Measurements from ENCODE around the gene LMAN1L. TPM values are rescaled to one million over a fixed set of nuclear protein-coding genes. Genes with fewer than 3 reads are reported as not detected.
A peak's percentile ranks its signal among the peaks of the same experiment; 100 is the strongest.

LMAN1L gene
- total RNA-seq, 1 donor from 2014 or later: 2.2 TPM

DNA sequence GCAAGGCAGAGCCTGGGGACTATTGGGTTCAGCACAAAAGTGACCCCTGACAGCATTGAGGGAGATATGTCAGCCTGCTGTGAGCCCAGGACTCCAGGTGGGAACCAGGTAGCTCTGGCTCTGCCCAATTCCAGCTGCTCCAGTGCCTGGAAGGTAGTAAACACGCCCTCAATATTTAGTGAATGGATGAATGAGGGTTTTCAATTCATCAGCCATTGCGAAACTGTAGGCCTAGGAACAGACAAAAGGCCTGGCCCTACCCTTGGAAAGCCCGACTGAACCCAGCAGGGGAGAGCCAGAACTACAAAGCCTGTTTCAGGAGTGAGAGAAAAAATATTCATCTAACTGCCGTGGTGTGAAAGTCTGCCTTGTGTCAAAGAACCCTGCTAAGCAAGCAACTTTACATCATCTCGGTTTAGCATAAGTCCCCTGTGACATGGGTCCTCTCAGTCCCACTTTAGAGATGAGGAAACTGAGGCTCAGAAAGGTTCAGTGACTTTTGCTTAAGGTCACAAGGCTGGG lies 38.8 kb upstream of the LMAN1L start:
- H3K4me1 Mint-ChIP-seq: peaks cover 83% of the 10 kb centered on the region
- H3K4me3 Mint-ChIP-seq: peak overlapping the region; percentile 29
- TF ChIP-seq, protein P1, sequence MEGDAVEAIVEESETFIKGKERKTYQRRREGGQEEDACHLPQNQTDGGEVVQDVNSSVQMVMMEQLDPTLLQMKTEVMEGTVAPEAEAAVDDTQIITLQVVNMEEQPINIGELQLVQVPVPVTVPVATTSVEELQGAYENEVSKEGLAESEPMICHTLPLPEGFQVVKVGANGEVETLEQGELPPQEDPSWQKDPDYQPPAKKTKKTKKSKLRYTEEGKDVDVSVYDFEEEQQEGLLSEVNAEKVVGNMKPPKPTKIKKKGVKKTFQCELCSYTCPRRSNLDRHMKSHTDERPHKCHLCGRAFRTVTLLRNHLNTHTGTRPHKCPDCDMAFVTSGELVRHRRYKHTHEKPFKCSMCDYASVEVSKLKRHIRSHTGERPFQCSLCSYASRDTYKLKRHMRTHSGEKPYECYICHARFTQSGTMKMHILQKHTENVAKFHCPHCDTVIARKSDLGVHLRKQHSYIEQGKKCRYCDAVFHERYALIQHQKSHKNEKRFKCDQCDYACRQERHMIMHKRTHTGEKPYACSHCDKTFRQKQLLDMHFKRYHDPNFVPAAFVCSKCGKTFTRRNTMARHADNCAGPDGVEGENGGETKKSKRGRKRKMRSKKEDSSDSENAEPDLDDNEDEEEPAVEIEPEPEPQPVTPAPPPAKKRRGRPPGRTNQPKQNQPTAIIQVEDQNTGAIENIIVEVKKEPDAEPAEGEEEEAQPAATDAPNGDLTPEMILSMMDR (IDR thresholded peaks at IDR 0.05): no peak
- CTCF ChIA-PET: interaction anchor here (7.7 to 18.7 kb wide), 3 partner anchors 8 to 140 kb away, joined by 132 to 1146 read pairs (median 200); partner anchors contain the start of gene CSK
- H3K27me3 Mint-ChIP-seq: no peaks in the 10 kb centered on the region
- no peaks in the 10 kb centered on the region for H3K9me3 Mint-ChIP-seq
- H3K27ac Mint-ChIP-seq: peak overlapping the region; percentile 96
- no peaks in the 10 kb centered on the region for H3K36me3 Mint-ChIP-seq (ENCODE audit: low read depth)
- ATAC-seq (ENCODE audit: low read depth) (no peak), DNase-seq (no peak)
- POLR2A ChIA-PET: interaction anchor here (0.6 to 25.0 kb wide), 4 partner anchors 19 to 164 kb away, joined by 3 to 2569 read pairs (median 4); partner anchors contain the start of genes COX5A and CSK
- intact Hi-C loops (cut with micrococcal nuclease): no loop called here

GRCh38 chr15:74775132-74775562 lies 37.5 kb upstream of the LMAN1L start:
- no peaks in the 10 kb centered on the region for H3K27me3 Mint-ChIP-seq
- TF ChIP-seq, protein P1 (IDR thresholded peaks at IDR 0.05): no peak
- no peak for ATAC-seq (ENCODE audit: low read depth)
- no peak for DNase-seq
- no peaks in the 10 kb centered on the region for H3K9me3 Mint-ChIP-seq
- peak overlapping the region; percentile 66 for H3K4me3 Mint-ChIP-seq
- intact Hi-C loops (cut with micrococcal nuclease): loop anchor here (5.0 kb wide), 1 partner anchor 232 kb away; no protein-coding TSS in a partner anchor
- ChIA-PET CTCF (interaction anchor here (0.7 to 18.7 kb wide), 3 partner anchors 7 to 616 kb away, joined by 4 to 1146 read pairs (median 132); partner anchors contain the start of gene CSK), POLR2A (interaction anchor here (1.4 to 25.0 kb wide), 2 partner anchors 18 to 46 kb away, joined by 6 to 2569 read pairs; partner anchors contain the start of gene CSK)
- H3K36me3 Mint-ChIP-seq (ENCODE audit: low read depth): no peaks in the 10 kb centered on the region
- H3K27ac Mint-ChIP-seq: peak overlapping the region; percentile 96
- H3K4me1 Mint-ChIP-seq: peaks cover 95% of the 10 kb centered on the region

GRCh38 chr15:74775894-74776293 lies 36.7 kb upstream of the LMAN1L start:
- CTCF ChIA-PET: interaction anchor here (7.7 to 18.7 kb wide), 2 partner anchors 6 to 23 kb away, joined by 132 to 1146 read pairs; partner anchors contain the start of gene CSK
- peaks cover 100% of the 10 kb centered on the region for H3K4me1 Mint-ChIP-seq
- peak overlapping the region; percentile 96 for H3K27ac Mint-ChIP-seq
- H3K36me3 Mint-ChIP-seq (ENCODE audit: low read depth): peaks cover 2% of the 10 kb centered on the region
- no peaks in the 10 kb centered on the region for H3K9me3 Mint-ChIP-seq
- ATAC-seq (ENCODE audit: low read depth) (no peak), DNase-seq (no peak)
- no peaks in the 10 kb centered on the region for H3K27me3 Mint-ChIP-seq
- POLR2A ChIA-PET: interaction anchor here (0.5 to 25.0 kb wide), 5 partner anchors 17 to 676 kb away, joined by 3 to 2569 read pairs (median 8); partner anchors contain the start of genes CLK3, CSK, FAM219B and SIN3A
- H3K4me3 Mint-ChIP-seq: peak overlapping the region; percentile 28
- TF ChIP-seq, protein P1 (IDR thresholded peaks at IDR 0.05): no peak
- intact Hi-C loops (cut with micrococcal nuclease): loop anchor here (5.0 kb wide), 1 partner anchor 231 kb away; no protein-coding TSS in a partner anchor

- Mint-ChIP-seq H3K27me3 (no peaks in the 10 kb centered on the region), H3K4me1 (peaks cover 95% of the 10 kb centered on the region), H3K9me3 (no peaks in the 10 kb centered on the region), H3K36me3 (ENCODE audit: low read depth) (peaks cover 9% of the 10 kb centered on the region), H3K27ac (peak overlapping the region; percentile 96), H3K4me3 (peak overlapping the region; percentile 82)
- peak; percentile 70 for ATAC-seq (ENCODE audit: low read depth)
- TF ChIP-seq, protein P1 (IDR thresholded peaks at IDR 0.05): no peak
- ChIA-PET POLR2A (interaction anchor here (0.6 to 32.5 kb wide), 31 partner anchors 3 to 675 kb away, joined by 3 to 2569 read pairs (median 5); partner anchors contain the start of genes CLK3, COX5A, CSK and CYP1A1), CTCF (interaction anchor here (1.1 to 18.7 kb wide), 5 partner anchors 8 to 340 kb away, joined by 3 to 1146 read pairs (median 4); no protein-coding TSS in a partner anchor)
- intact Hi-C loops (cut with micrococcal nuclease): loop anchor here (1.0 to 5.0 kb wide), 2 partner anchors 10 to 230 kb away; no protein-coding TSS in a partner anchor
- peak; percentile 69 for DNase-seq
Measured at GRCh38 chr15:74776821-74777768, 35.5 kb upstream of the LMAN1L start.

Data from activated B cell treated with CpG ODN at 0.5 μM for 24 hours (primary cell).